Fibroblast of lung (primary cell): Measurements from ENCODE around the gene ALOX12. TPM values are rescaled to one million over a fixed set of nuclear protein-coding genes. Genes with fewer than 3 reads are reported as not detected.

Experiments used
- DNase-seq, 2 donors: peaks; one replicate each; pipeline versions ENCODE4 v3.0.0 to v3.0.0-alpha.2; 2010; ENCODE audit warnings: low read depth in 2 of 2
- H2AFZ ChIP-seq: 2 replicates; pipeline ENCODE4 v1.5.1; 2012; ENCODE audit warnings: low read length, control low read depth, inconsistent platforms
- H3K27ac ChIP-seq: 2 replicates; pipeline ENCODE4 v1.5.1; 2011; ENCODE audit warnings: low read length, control low read depth; ENCODE audit not compliant: insufficient read depth
- H3K27me3 ChIP-seq: 2 replicates; pipeline ENCODE4 v1.5.1; 2011; ENCODE audit warnings: mild to moderate bottlenecking, low read length; ENCODE audit not compliant: control insufficient read depth, insufficient read depth
- H3K36me3 ChIP-seq: 2 replicates; pipeline ENCODE4 v1.5.1; 2011; ENCODE audit warnings: low read length; ENCODE audit not compliant: control insufficient read depth, insufficient read depth
- H3K4me1 ChIP-seq: 2 replicates; pipeline ENCODE4 v1.5.1; 2011; ENCODE audit warnings: low read length; ENCODE audit not compliant: control insufficient read depth, insufficient read depth; ENCODE audit errors: extremely low read depth
- H3K4me2 ChIP-seq: 2 replicates; pipeline ENCODE4 v1.5.1; 2011; ENCODE audit warnings: low read length, control low read depth; ENCODE audit not compliant: insufficient read depth; ENCODE audit errors: extremely low read depth
- H3K4me3 ChIP-seq, 4 experiments: fragments of 200-600 bp in 1 of 4; sonication (generic) in 1 of 4; replicated peaks in 1 of 4; 2 replicates each; pipeline ENCODE4 v1.5.1; 2011 to 2016; ENCODE audit warnings: low read length in 4 of 4, low read depth in 3 of 4, mild to moderate bottlenecking in 3 of 4, control low read depth in 2 of 4, inconsistent platforms in 1 of 4, mixed read lengths in 1 of 4; ENCODE audit not compliant: insufficient read depth in 1 of 4; ENCODE audit errors: control extremely low read depth in 1 of 4
- H3K79me2 ChIP-seq: 2 replicates; pipeline ENCODE4 v1.5.1; 2012; ENCODE audit warnings: mild to moderate bottlenecking, low read length, inconsistent platforms; ENCODE audit not compliant: control insufficient read depth, insufficient read depth
- H3K9ac ChIP-seq: 2 replicates; pipeline ENCODE4 v1.5.1; 2011; ENCODE audit warnings: mild to moderate bottlenecking, low read length, control low read depth; ENCODE audit not compliant: insufficient read depth
- H3K9me3 ChIP-seq: 2 replicates; pipeline ENCODE4 v1.5.1; 2012; ENCODE audit warnings: low read depth, low read length; ENCODE audit not compliant: control insufficient read depth, insufficient read depth
- H4K20me1 ChIP-seq: 2 replicates; pipeline ENCODE4 v1.5.1; 2011; ENCODE audit warnings: low read length; ENCODE audit not compliant: control insufficient read depth, insufficient read depth; ENCODE audit errors: extremely low read depth
- EZH2 ChIP-seq: IDR thresholded peaks from 2 replicates; pipeline ENCODE4 v1.5.1; 2012; ENCODE audit warnings: low read length, control low read depth, mild to moderate bottlenecking; ENCODE audit errors: missing control alignments
- polyA plus RNA-seq, 2 donors: library from polyadenylated mRNA; depleted of rRNA in 1 of 2; stranded (reverse) in 1 of 2; unstranded in 1 of 2; fragments of >200 nt; gene quantifications; 2 replicates each; pipeline ENCODE4 v1.2.1, GENCODE V29; 2011 to 2012; ENCODE audit warnings: missing spikeins in 1 of 2
- total RNA-seq: library from RNA; depleted of rRNA; stranded (reverse); fragments of >200 nt; gene quantifications from 2 replicates; pipeline ENCODE4 v1.2.1, GENCODE V29; 2014
- TF ChIP-seq, protein P1 (sequence below), 2 donors: IDR thresholded peaks in 1 of 2; conservative IDR thresholded peaks in 1 of 2; 1 replicate in 1 of 2; 2 replicates in 1 of 2; pipeline ENCODE4 v1.5.1; 2011 to 2012; ENCODE audit warnings: low read length in 2 of 2, control low read depth in 1 of 2, inconsistent platforms in 1 of 2, low read depth in 1 of 2, mild to moderate bottlenecking in 1 of 2

Gene ALOX12
- total and polyA plus RNA-seq, 2 donors (not counting 1 experiment from before 2014, with no cell fraction given) = 0.06 to 0.17 TPM

DNA sequence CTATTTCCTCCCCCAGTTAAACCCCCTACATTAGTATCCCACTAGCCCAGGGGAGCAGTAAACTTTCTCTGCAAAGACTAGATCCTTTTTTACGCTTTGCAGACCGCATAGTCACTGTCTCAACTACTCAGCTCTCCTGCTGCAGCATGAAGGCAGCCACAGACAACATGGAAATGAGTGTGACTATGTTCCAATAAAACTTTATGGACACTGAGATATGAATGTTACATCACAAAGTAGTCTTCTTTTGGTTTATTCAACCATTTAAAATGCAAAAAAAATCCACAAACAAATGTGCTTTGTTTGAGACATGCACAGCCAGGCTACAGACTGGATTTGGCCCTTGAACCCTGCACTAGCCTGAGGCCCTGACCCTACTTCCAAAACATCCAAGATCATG is 14.7 kb downstream of the ALOX12 start:
- H3K9ac ChIP-seq = no peak overlapping the region
- H3K79me2 ChIP-seq = peaks cover 50% of the 10 kb centered on the region

GRCh38 chr17:7011415-7011814 is 15.6 kb downstream of the ALOX12 start:
- Histone ChIP-seq H2AFZ (no peak overlapping the region), H3K27me3 (no peaks in the 10 kb centered on the region), H3K27ac (peak overlapping the region; percentile 100), H3K79me2 (peaks cover 50% of the 10 kb centered on the region), H3K9ac (peak overlapping the region; percentile 98), H4K20me1 (no peaks in the 10 kb centered on the region), H3K4me1 (peaks cover 12% of the 10 kb centered on the region), H3K4me2 (peak overlapping the region; percentile 82), H3K36me3 (peaks cover 3% of the 10 kb centered on the region), H3K9me3 (no peaks in the 10 kb centered on the region), H3K4me3 (peak overlapping the region; percentile 81 to 99 (median 92))
- TF ChIP-seq, protein P1, sequence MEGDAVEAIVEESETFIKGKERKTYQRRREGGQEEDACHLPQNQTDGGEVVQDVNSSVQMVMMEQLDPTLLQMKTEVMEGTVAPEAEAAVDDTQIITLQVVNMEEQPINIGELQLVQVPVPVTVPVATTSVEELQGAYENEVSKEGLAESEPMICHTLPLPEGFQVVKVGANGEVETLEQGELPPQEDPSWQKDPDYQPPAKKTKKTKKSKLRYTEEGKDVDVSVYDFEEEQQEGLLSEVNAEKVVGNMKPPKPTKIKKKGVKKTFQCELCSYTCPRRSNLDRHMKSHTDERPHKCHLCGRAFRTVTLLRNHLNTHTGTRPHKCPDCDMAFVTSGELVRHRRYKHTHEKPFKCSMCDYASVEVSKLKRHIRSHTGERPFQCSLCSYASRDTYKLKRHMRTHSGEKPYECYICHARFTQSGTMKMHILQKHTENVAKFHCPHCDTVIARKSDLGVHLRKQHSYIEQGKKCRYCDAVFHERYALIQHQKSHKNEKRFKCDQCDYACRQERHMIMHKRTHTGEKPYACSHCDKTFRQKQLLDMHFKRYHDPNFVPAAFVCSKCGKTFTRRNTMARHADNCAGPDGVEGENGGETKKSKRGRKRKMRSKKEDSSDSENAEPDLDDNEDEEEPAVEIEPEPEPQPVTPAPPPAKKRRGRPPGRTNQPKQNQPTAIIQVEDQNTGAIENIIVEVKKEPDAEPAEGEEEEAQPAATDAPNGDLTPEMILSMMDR (conservative IDR thresholded peaks at IDR 0.05 in 1 of 2, IDR thresholded peaks at IDR 0.05 in 1 of 2; ENCODE audit: low read depth in 1 of 2, low read length in 2 of 2) = no peak
- TF ChIP-seq EZH2 = no peak
- no peak for DNase-seq

More for the DNA sequence above, 14.7 kb downstream of the ALOX12 start:
- Histone ChIP-seq H3K4me3 (peak overlapping the region in 2 of 4 experiments; percentile 89 to 99), H3K4me2 (peak overlapping the region; percentile 82), H3K36me3 (peaks cover 3% of the 10 kb centered on the region), H3K9me3 (no peaks in the 10 kb centered on the region), H3K27me3 (no peaks in the 10 kb centered on the region), H2AFZ (no peak overlapping the region), H4K20me1 (no peaks in the 10 kb centered on the region), H3K4me1 (peaks cover 7% of the 10 kb centered on the region), H3K27ac (no peak overlapping the region)
- TF ChIP-seq, protein P1 (conservative IDR thresholded peaks at IDR 0.05 in 1 of 2, IDR thresholded peaks at IDR 0.05 in 1 of 2; ENCODE audit: low read depth in 1 of 2, low read length in 2 of 2) = no peak
- TF ChIP-seq EZH2 = no peak
- no peak for DNase-seq

GRCh38 chr17:7011942-7012254 is 16.0 kb downstream of the ALOX12 start:
- Histone ChIP-seq H3K36me3 (peaks cover 3% of the 10 kb centered on the region), H3K4me3 (peak overlapping the region; percentile 81 to 99 (median 92)), H3K27me3 (no peaks in the 10 kb centered on the region), H3K4me1 (peaks cover 12% of the 10 kb centered on the region), H4K20me1 (no peaks in the 10 kb centered on the region), H3K27ac (peak overlapping the region; percentile 100), H2AFZ (peak overlapping the region; percentile 87), H3K4me2 (peak overlapping the region; percentile 82), H3K79me2 (peaks cover 50% of the 10 kb centered on the region), H3K9me3 (no peaks in the 10 kb centered on the region), H3K9ac (peak overlapping the region; percentile 98)
- TF ChIP-seq, protein P1 (conservative IDR thresholded peaks at IDR 0.05 in 1 of 2, IDR thresholded peaks at IDR 0.05 in 1 of 2; ENCODE audit: low read depth in 1 of 2, low read length in 2 of 2) = no peak
- no peak for TF ChIP-seq EZH2
- no peak for DNase-seq
